ENCODE results near the gene RAB21. TPM values are rescaled to one million over a fixed set of nuclear protein-coding genes. Genes with fewer than 3 reads are reported as not detected.

The RAB21 gene
- total and polyA plus RNA-seq, 2 donors (not counting 1 experiment from before 2014, with no cell fraction given) = 7.3 to 83.7 TPM

- no peaks in the 10 kb centered on the region for H3K36me3 ChIP-seq (replicated peaks in 1 of 2; ENCODE audit: control extremely low read depth in 1 of 2, control insufficient read depth in 1 of 2, extremely low read depth in 1 of 2, insufficient read depth in 2 of 2, low read length in 1 of 2)
- Mint-ChIP-seq H3K27me3 (no peaks in the 10 kb centered on the region), H3K4me1 (peaks cover 9% of the 10 kb centered on the region), H3K4me3 (no peak overlapping the region), H3K27ac (no peak overlapping the region), H3K9me3 (ENCODE audit: insufficient read depth) (no peaks in the 10 kb centered on the region)
- no peaks in the 10 kb centered on the region for H3K79me2 ChIP-seq (ENCODE audit: control insufficient read depth, insufficient read depth, low read length)
- WGBS (ENCODE audit: insufficient coverage) = 92% methylated on average over 1 of the region's 1 CpG
- no peak overlapping the region for H3K4me2 ChIP-seq (replicated peaks; ENCODE audit: low read depth, low read length, poor library complexity, severe bottlenecking)
- H3K4me3 ChIP-seq (ENCODE audit: control extremely low read depth in 1 of 5, extremely low read depth in 1 of 5, insufficient read depth in 1 of 5, low read depth in 2 of 5, low read length in 4 of 5) = no peak overlapping the region
- ATAC-seq (ENCODE audit: low read depth) (no peak), DNase-seq (no peak)
- no peaks in the 10 kb centered on the region for H3K9me3 ChIP-seq (ENCODE audit: control extremely low read depth in 1 of 3, control insufficient read depth in 2 of 3, insufficient read depth in 1 of 3, low read length in 2 of 3)
- peaks cover 6 to 7% of the 10 kb centered on the region in 2 donors for H3K4me1 ChIP-seq (ENCODE audit: control insufficient read depth in 2 of 2, insufficient read depth in 2 of 2, low read length in 2 of 2)
- H3K9ac ChIP-seq (ENCODE audit: low read length) = no peak overlapping the region
- no peaks in the 10 kb centered on the region for H4K20me1 ChIP-seq (ENCODE audit: control insufficient read depth, insufficient read depth, low read length, poor library complexity, severe bottlenecking)
- TF ChIP-seq, protein P1, sequence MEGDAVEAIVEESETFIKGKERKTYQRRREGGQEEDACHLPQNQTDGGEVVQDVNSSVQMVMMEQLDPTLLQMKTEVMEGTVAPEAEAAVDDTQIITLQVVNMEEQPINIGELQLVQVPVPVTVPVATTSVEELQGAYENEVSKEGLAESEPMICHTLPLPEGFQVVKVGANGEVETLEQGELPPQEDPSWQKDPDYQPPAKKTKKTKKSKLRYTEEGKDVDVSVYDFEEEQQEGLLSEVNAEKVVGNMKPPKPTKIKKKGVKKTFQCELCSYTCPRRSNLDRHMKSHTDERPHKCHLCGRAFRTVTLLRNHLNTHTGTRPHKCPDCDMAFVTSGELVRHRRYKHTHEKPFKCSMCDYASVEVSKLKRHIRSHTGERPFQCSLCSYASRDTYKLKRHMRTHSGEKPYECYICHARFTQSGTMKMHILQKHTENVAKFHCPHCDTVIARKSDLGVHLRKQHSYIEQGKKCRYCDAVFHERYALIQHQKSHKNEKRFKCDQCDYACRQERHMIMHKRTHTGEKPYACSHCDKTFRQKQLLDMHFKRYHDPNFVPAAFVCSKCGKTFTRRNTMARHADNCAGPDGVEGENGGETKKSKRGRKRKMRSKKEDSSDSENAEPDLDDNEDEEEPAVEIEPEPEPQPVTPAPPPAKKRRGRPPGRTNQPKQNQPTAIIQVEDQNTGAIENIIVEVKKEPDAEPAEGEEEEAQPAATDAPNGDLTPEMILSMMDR (IDR thresholded peaks at IDR 0.05) = no peak
- no peak for TF ChIP-seq EZH2 (IDR thresholded peaks at IDR 0.05; ENCODE audit: borderline replicate concordance, insufficient read depth, low read depth, low read length, poor library complexity, severe bottlenecking)
- intact Hi-C loops (cut with micrococcal nuclease) = no loop called here
- CTCF ChIA-PET = interaction anchor here (4.2 kb wide), 1 partner anchor 10 kb away, joined by 26 read pairs; no protein-coding TSS in a partner anchor
- H2AFZ ChIP-seq (ENCODE audit: insufficient read depth, low read depth, low read length, poor library complexity, severe bottlenecking) = no peak overlapping the region
- no peak overlapping the region for H3K27ac ChIP-seq (ENCODE audit: low read length in 2 of 2)
- POLR2A ChIA-PET = no interaction called here
- no peaks in the 10 kb centered on the region for H3K27me3 ChIP-seq (replicated peaks in 1 of 4; ENCODE audit: control extremely low read depth in 1 of 4, control insufficient read depth in 3 of 4, insufficient read depth in 4 of 4, low read length in 3 of 4)
These were observed 17.5 kb upstream of the RAB21 start for GRCh38 chr12:71737197-71737596.

- TF ChIP-seq, protein P1 (IDR thresholded peaks at IDR 0.05) = no peak
- no peak for TF ChIP-seq EZH2 (IDR thresholded peaks at IDR 0.05; ENCODE audit: borderline replicate concordance, insufficient read depth, low read depth, low read length, poor library complexity, severe bottlenecking)
- Histone ChIP-seq H3K9me3 (ENCODE audit: control extremely low read depth in 1 of 3, control insufficient read depth in 2 of 3, insufficient read depth in 1 of 3, low read length in 2 of 3) (no peaks in the 10 kb centered on the region), H3K27me3 (replicated peaks in 1 of 4; ENCODE audit: control extremely low read depth in 1 of 4, control insufficient read depth in 3 of 4, insufficient read depth in 4 of 4, low read length in 3 of 4) (no peaks in the 10 kb centered on the region), H3K36me3 (replicated peaks in 1 of 2; ENCODE audit: control extremely low read depth in 1 of 2, control insufficient read depth in 1 of 2, extremely low read depth in 1 of 2, insufficient read depth in 2 of 2, low read length in 1 of 2) (no peaks in the 10 kb centered on the region), H3K4me1 (ENCODE audit: control insufficient read depth in 2 of 2, insufficient read depth in 2 of 2, low read length in 2 of 2) (no peaks in the 10 kb centered on the region), H3K79me2 (ENCODE audit: control insufficient read depth, insufficient read depth, low read length) (no peaks in the 10 kb centered on the region), H3K9ac (ENCODE audit: low read length) (no peak overlapping the region), H3K4me3 (ENCODE audit: control extremely low read depth in 1 of 5, extremely low read depth in 1 of 5, insufficient read depth in 1 of 5, low read depth in 2 of 5, low read length in 4 of 5) (no peak overlapping the region), H2AFZ (ENCODE audit: insufficient read depth, low read depth, low read length, poor library complexity, severe bottlenecking) (no peak overlapping the region), H3K27ac (ENCODE audit: low read length in 2 of 2) (no peak overlapping the region), H3K4me2 (replicated peaks; ENCODE audit: low read depth, low read length, poor library complexity, severe bottlenecking) (no peak overlapping the region), H4K20me1 (ENCODE audit: control insufficient read depth, insufficient read depth, low read length, poor library complexity, severe bottlenecking) (no peaks in the 10 kb centered on the region)
- Mint-ChIP-seq H3K27ac (no peak overlapping the region), H3K4me1 (peaks cover 1% of the 10 kb centered on the region), H3K9me3 (ENCODE audit: insufficient read depth) (no peaks in the 10 kb centered on the region), H3K27me3 (no peaks in the 10 kb centered on the region), H3K4me3 (no peak overlapping the region)
- WGBS (ENCODE audit: insufficient coverage) = no CpG with 5 or more reads among the region's 1 CpG
- no peak for DNase-seq
- CTCF ChIA-PET = interaction anchor here (9.4 kb wide), 1 partner anchor 78 kb away, joined by 116 read pairs; the partner anchor contains the start of genes THAP2 and ZFC3H1
- ATAC-seq (ENCODE audit: low read depth) = no peak
- POLR2A ChIA-PET = no interaction called here
- intact Hi-C loops (cut with micrococcal nuclease) = loop anchor here (10.0 kb wide), 1 partner anchor 528 kb away; no protein-coding TSS in a partner anchor
These were observed 11.7 kb upstream of the RAB21 start for GRCh38 chr12:71742998-71743397.

All from B cell (primary cell).